CD4-positive, alpha-beta T cell treated with Interferon alpha-2 for 1 hour (primary cell): ENCODE data around the gene OTOS.

Experiments
- DNase-seq, 2 donors: peaks; one replicate each; pipeline ENCODE4 v3.0.0-alpha.2; 2020 to 2022

Gene OTOS

DNA sequence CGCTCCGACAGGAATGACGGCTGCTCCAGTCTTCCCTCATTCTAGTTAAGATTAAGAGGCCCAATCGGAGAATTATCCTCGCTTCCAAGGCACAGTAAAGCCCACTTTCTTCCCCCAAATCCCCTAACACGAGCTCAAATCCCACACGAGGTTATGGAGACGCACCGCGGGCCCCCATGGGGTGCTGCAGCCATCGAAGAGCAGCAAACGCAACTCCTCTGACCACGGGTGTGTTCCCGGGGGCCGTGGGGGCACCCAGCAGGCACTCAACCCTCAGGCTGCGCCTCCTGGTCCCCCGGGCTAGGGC, 4.8 kb downstream of the OTOS start:
- DNase-seq = no peak

DNA sequence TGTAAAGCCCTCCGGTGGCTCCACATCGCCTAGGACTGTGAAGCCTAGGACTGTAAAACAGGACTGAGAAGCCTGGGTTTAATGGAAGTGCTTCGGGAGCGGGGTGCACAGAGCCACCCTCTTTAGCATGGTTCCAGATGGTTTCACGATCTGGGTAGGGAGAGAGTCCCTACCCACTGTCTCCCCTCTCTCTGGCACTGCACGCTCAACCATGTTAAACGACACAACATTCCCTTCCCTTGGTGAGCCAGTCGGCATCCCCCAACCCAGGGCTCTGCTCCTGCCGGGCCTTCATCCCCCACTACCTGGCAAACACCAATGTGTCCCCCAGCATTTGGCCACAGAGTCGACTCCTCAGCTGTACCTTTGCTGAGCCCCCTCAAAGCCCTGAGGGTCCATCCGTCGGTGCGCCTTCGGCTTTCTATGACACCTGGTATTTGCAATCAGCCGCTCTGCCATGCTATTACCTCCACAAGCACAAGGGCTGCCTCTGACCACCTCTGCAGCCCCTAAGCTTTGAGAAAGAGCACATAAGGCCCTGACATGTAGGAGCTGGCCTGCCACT, 5.4 kb downstream of the OTOS start:
- no peak for DNase-seq

DNA sequence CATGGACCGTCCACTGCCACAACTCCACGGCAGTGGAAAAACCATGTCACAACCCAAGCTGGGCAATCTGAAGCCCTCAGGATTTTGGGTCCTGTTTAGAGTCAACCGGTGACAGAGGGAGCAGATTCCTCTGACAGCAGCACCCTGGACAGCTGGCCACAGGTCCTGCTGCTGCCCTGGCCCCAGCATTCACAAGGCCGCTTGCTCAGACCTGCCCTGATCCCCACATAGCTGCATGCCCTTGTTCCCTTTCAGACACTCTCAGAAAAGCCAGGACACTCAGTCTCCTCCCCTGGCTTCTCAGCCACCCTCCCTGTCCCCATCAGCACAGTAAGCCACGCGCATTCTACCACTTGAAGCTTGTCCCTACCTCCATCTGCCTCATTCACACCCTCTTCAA, 6.0 kb downstream of the OTOS start:
- DNase-seq = no peak

DNA sequence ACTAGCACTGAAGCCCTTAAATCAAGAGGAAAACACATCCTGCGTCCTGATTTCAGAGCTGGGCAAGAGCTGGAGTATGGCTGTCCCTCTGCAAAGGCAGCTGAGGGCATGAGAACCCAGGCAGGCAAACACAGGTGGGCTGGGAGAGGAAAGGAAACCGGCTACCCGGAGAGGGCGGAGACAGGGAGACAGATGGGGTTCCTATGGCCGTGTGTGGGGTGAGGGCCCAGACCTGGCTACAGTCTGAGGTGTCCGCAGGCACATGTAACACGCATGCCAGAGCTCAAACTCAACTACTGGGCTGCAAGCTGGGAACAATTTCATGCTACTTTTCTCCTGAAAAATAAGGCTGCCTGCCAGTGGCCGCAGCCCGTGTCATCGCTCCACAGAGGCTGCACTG, 7.1 kb downstream of the OTOS start:
- no peak for DNase-seq

DNA sequence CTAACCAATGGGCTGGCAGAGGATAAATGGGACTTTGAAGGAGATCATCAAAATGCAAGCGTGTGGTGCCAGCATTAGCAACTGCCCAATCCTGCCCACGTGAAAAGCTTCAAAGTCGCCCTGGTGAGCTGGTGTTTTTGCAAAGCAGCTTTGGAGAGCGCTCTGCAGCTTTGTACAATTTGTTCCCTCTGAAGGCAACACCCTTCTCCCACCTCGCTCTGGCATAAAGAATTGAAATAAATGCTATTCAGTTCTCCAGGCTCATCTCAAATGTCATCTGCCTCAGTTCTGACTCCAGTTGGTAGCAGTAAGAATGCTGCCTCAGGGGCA, 7.8 kb downstream of the OTOS start:
- no peak for DNase-seq

DNA sequence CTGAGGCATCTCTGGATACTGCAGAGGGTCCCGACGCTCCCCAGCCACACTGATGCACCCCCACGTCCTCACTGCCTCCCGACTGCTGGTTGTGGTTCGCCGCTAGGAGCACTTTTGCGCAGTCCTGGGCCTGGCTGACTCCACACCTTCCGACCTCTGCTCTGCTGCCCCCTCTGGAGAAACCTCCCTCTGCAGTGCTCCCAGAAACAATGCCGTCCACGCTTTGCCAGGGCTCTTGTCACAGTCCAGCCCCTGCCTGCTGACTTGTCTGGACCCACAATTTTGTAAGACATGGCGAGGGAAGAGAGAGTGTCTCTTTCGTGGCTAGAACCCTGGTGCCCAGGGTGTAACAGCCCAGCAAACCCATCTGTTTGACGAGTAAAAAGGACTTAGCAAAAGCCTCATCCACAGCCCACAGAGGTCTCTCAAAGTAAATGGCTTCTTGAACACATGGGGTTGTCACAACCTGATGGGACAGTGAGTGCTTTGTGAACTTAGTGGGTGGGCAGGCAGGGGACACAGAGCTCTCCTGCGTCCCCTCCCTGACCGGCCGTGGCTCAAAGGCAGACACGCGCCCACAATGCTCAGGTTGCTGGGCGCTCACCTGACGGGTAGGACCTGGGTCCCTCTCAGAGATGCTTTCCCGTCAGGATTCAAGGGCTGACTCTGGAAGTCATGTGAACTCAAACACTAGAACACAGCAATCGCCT, 8.4 kb downstream of the OTOS start:
- DNase-seq = no peak

DNA sequence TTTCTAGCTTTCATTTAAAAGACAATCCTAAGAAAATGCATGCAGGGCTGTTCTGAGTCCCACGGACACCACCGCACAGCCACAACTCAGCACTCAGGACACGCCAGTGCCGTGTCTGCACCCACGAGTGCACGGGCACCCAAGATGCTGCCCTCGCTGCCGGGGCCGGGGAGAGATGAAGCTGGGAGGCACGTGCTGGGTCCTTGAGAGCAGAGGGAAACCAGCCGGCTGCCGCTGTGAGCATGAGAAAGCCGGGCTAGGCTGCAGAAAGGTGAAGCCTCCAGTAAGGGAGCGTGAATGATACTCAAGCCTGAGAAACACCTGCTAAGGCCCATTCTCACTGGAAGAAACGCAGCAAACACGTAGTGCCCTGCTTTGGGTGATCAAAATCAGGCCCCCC, 9.2 kb downstream of the OTOS start:
- DNase-seq = no peak

DNA sequence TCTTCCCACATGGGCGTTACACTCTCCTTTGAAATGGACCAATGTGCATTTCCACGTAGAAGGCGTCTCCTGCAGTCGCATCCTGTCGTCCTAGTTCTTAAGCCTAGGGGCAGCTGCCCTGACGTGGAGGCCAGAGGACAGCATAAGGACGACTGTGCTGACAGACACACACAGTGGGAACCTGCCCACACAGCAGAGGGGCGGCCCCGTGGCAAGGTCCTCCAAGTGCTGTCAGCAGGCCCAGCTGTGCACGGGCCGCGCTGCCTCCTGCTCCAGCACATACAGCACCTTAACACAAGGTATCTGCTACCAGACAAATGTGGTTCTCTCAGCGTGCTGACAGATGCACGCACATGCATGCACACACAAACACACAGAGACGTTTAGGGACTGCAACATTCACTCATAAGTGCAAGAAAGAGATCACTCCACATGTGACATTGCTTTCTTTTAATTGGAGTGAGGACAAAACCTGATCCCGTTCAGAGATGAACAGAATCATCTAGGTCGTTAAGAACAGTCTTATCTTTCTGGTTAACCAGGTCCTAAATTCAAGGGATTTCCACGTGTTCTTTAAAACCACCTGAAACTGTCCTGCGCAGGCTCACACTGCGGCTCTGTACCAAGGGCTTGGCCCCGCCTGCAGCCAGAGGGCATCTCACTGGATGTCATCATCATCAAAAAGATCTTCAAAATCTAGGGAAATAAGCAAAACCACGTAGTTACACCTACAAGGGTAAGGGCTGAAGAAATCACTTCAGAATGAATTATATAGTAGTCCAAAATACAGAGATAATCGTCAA, 9.9 kb downstream of the OTOS start:
- DNase-seq = no peak

DNA sequence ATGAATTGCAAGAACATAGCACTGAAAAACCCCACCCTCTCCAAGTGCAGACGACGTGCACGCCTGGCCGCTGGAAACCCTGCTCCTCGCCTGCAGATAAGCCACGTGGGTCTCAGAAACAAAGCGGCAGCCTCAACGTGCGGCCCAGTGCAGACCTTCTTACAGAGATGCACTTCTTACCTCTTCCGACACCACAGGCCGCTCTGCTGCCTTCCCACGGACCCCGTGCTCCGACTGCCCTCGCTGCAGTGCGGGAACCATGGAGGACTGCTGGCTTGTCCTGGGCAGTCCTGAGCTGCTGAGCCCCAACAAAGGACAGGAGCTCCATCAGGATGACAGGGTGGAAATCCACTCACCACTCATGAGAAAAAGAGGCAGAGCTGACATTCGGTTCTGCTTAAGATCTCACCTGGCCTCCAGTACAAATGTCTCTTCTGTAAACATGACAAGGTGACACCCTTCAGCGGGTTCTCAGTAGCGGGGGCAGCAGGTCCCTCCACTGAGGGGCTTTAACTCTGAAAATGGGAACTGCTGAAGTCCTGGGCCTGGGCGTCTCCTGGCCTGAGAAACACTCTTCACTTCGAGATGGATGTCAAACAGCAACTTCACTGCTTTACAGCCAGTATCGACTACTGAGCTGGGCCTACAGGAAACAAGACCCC, 10.6 kb downstream of the OTOS start:
- no peak for DNase-seq

DNA sequence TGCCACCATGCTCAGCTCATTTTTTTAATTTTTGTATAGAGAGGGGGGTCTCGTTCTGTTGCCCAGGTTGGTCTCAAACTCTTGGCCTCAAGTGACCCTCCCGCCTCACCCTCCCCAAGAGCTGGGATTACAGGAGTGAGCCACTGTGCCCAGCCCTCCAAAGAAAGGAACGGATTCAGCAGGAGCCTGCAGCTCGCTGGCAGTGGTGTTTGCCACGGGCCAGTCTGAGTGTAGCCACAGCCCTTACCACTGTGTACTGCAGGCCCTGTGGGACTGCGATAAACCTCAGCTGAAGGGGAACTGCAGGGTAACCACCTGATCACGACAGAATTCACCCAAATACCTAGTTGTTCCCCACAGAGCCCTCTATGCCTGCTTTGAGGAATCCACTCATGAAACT, 11.1 kb downstream of the OTOS start:
- no peak for DNase-seq

DNA sequence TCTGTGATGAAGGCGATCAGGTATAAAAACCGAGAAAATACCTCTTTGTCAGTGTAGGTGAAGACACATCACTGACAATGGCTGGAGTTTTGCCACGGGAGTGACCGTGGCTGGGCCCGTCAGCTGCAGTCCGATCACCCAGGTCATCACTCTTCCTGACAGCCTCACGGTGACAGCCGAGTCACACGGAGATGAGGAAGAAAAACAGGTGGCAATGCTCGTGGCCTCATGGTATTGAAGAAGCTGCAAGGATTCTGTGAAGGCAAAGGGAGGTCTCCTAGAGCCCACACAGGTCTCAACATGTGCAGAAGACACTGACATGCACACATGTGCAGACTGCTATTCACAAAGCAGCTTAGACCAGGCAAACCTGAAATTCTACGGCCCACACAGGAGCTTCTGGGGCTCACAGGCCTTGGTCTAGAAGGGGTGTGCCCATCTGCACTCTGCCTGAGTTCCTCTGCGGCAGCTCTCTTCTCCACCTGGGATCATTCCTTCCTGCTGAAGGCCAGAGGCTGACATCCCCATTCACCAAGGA, 11.8 kb downstream of the OTOS start:
- no peak for DNase-seq

DNA sequence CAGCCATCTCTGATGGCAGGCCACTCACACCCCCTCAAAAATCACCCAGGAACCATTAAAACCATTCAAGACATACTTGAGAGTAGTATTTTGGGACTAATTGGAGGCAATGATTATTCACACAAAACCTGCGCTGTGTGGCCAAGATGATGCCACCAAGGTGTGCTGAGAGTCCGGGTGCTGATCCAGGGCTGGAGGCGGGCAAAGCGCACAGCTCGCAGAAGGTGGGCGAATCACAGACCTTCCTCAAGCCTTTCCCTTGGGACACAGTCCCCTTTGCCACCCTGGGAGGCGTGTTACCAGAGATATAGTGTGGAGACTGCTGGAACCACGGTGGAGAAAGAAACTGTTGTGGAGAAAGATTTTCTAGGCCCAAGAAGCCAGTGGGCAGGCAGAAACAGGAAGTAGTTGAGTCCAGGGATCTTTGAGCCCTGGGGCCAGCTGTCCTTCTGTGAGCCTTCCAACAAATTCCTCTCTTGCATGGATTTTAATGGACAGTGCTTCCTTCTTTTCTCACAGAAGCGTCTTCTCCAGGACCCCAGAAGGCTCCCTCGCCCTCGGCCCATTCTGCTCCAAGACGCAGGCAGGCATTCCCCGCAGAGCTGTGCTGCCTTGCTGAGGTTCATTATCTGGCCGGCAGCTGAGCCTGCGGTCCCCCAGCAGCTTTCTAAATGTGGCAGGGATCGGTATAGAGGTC, 12.4 kb downstream of the OTOS start:
- no peak for DNase-seq

DNA sequence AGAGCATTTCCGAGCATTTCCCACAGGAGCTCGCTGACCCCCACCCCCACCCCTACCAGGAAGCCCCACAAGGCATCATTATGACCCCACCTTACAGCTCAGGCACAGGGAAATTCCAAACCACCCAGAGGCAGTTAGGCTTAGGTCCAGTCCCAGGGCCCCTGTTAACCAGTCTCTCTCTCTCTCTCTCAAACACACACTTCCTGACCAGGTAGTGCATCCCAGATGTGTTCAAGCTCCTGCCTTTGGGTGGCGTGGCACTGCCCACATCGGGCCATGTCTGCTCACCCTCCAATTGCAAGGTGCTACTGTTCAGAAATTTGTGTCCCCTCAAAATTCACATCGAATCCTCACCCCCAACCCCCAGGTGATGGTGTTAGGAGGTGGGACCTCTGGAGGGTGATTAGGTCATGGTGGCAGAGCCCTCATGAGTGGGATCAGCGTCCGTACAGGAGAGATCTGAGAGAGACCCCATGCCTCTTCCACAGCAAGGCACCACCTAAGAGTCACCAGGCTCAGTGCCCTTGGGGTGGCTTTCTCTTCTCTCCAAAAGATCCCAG, 13.2 kb downstream of the OTOS start:
- no peak for DNase-seq

DNA sequence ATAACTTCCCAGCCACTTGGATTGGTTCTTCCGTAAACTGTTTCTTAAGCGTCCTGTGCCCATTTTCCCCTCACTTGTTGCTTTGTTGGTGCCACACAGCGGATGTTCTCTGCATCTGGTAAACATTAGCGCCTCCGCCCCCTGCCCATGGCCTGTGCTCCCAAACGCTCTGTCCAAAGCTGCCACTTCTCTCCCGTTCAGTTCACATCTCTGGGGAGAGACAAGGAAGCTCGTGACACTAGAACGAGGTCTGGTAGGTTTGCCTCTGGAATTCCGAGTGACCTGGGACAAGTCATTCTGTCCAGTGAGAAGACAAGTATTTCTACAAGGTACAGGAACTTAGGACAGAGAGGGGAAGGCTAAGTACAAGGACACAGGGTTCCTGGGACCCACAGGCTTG, 13.7 kb downstream of the OTOS start:
- no peak for DNase-seq

DNA sequence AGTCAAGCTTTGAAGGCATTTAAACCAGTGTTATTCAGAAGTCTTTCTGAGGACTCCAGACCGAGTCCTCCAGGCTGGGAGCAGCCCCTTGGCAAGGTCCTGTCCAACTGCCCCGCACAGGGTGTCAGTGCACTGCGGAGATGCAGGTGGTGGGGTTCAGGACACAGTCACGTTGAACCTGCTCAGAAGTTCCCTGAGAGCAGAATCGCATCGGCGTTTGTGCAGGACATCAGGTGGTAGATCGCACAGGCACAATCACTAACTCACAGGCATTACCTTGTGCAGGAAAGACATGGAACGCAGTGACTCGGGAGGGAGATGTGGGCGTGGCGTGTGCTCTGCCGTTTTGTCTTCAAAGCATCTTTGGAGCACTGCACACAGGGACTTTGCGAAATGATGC, 14.7 kb downstream of the OTOS start:
- no peak for DNase-seq

DNA sequence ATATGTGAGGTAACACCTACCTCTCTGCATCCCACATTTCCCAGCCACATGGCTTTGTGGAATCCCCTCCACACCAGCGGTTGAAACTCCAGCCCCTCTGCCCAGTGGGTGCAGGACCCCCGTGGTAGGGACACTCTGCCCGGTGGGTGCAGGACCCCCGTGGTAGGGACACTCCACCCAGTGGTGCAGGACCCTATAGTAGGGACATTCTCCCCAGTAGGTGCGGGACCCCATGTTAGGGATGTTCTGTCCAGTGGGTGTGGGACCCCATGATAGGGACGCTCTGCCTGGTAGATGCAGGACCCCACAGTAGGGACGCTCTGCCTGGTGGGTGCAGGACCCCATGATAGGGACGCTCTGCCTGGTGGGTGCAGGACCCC, 15.8 kb downstream of the OTOS start:
- no peak for DNase-seq

DNA sequence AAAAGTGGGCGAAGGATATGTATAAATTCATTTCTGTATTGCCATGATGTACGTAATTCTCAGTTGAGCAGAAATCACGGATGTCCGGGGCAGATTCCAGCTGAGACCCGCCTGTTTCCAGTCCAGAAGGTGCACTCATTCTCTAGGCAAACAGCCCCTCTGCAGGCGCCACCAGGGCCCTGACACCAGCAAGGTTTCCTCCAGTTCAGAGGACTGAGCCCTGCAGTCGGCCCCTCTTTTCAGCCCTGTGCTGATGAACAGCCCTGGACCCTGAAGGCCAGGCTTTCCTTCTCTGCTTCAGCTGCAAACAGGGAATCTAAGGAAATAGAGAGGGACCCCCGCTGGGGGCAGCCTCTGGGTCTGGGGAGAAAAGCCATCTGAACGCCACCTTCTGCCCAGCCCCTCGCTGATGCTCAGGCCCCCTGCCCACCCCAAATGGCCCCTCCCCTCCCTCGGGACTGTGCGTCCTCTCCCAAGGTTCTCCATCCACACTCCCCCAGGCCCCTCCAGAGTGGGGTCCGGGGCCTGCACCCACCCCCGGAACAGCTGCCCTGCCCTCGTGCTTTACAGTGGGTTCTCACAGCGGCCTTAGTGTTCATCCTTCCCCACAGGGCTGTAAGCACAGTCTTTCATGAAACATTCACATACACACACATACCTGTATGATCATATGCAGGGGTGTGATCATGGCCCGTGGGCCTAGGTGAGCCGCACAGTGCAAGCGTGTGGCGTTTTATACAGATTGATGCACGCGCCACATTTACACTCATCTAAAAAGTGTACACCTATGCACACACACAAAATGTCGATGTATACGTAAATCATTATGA, 16.4 kb downstream of the OTOS start:
- DNase-seq = no peak

DNA sequence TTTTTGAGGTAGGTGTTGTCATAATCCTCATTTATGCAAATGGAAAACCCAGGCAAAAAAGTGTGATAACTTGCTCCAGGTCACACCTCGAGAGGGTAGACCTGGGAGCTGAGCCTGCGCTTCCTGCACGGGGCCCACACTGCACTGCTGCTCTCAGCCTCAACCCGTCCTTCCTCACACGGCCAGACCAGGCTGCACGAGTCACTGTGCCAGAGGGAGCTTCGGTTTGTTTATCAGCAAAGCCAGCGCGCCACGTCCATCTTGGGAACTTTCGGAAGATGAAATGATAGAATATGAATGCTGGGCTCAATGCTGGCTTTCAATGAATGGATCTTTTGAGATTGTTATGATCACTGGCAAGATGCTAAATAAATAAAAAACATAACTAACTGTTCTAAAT, 18.8 kb downstream of the OTOS start:
- DNase-seq = no peak

DNA sequence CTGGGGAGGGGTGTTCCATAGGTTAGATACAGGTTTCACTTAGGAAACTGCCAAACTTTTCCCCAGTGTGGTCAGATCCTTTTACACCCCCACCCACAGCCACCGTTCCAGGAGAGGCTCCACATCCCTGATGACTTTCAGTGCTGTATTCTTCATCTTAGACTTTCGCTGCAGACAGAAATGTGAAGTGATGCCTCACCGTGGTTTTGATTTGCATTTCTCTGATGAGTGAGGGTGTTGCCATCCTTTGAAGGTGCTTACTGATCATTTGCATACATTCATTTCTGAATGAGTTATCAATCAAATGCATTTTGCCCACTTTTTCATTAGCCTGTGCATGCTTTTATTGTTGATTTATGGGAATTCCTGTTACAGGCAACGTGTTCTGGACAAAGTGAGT, 19.3 kb downstream of the OTOS start:
- DNase-seq = no peak

DNA sequence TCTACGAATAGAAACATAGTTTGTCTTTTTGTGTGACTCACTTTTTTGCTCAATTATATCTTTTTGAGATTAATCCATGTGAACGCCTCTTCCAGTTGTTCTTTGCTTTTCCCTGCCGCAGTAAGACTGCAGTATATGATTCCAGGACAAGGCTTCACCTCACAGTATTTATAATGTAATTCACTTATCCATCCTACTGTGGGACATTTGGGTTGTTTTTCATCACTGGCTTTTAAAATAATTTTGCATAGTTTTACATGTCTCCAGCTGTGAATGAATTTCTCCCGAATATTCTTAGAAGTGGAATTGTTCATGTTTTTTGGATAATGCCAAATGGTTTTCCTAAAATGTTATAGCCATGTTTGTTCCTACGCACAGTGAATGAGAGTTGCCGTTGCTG, 26.2 kb downstream of the OTOS start:
- no peak for DNase-seq

DNA sequence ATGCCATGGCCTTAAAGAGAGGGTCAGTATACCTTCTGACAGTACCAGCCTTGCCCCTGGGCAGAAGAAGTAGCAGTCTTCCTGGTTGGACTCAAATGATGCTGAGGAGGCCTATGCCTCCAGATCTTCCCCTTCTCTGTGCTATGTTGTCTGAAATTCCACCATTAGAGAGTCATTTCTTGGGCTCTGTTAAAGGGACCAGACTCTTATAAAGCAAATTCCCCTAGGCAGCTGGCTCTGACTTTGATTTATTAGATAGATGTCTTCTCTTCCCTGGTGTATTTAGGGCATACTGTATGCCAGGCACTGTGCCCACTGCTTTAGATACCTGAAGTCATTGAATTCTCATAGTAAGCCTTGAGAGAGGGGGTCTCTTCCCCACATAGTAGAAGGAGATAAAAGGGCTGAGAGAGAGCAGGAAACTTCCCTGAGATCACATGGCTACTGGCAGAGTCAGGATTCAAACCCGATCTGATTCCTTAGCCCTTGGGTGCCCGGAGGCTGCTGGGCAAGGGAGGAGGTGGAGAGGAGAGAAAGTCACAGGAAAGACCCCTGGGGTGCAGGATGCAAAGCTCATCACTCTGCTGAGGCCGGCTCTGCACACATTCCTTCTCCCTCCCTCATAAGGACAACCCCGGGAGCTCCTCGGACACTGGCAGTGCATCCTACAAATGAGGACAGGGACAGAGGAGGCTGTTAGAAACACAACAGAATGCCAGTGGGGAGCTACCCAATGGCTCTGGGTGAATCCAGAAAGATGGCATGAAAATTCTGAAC, 27.4 kb downstream of the OTOS start:
- no peak for DNase-seq
